GM21786 (cell line): ENCODE data around the gene PDZD8.
A peak's percentile ranks its signal among the peaks of the same experiment; 100 is the strongest.

Experiments
- ATAC-seq: cut with Tn5 transposase; IDR thresholded peaks from one replicate; pipeline ENCODE4 v1.9.1; 2021; ENCODE audit not compliant: unreplicated experiment

The PDZD8 gene

GRCh38 chr10:117260084-117260483 lies 115.2 kb downstream of the PDZD8 start:
- no peak for ATAC-seq

- no peak for ATAC-seq
These were observed 116.0 kb downstream of the PDZD8 start for GRCh38 chr10:117259279-117259678.

GRCh38 chr10:117257721-117258120 lies 117.5 kb downstream of the PDZD8 start:
- ATAC-seq, result no peak

- no peak for ATAC-seq
These were observed 118.3 kb downstream of the PDZD8 start for GRCh38 chr10:117256910-117257309.

GRCh38 chr10:117255835-117256460 lies 119.3 kb downstream of the PDZD8 start:
- ATAC-seq, result no peak

- ATAC-seq, result no peak
These were observed 120.2 kb downstream of the PDZD8 start for GRCh38 chr10:117254774-117255735.

GRCh38 chr10:117254338-117254737 lies 120.9 kb downstream of the PDZD8 start:
- no peak for ATAC-seq

GRCh38 chr10:117253908-117254307 lies 121.3 kb downstream of the PDZD8 start:
- no peak for ATAC-seq

- no peak for ATAC-seq
These were observed 124.8 kb downstream of the PDZD8 start for GRCh38 chr10:117250411-117250810.

GRCh38 chr10:117249493-117250093 lies 125.6 kb downstream of the PDZD8 start:
- ATAC-seq, result peak; percentile 67

GRCh38 chr10:117248750-117249465 lies 126.3 kb downstream of the PDZD8 start:
- ATAC-seq, result no peak

- ATAC-seq, result no peak
These were observed 128.1 kb downstream of the PDZD8 start for GRCh38 chr10:117246997-117247671.

- no peak for ATAC-seq
These were observed 132.8 kb downstream of the PDZD8 start for GRCh38 chr10:117242463-117242832.

GRCh38 chr10:117241541-117242462 lies 133.4 kb downstream of the PDZD8 start:
- ATAC-seq, result no peak

- ATAC-seq, result no peak
These were observed 134.4 kb downstream of the PDZD8 start, which contains the start of gene SLC18A2 for GRCh38 chr10:117240621-117241529. Gene SLC18A2 (plus strand): TSS chr10:117241114. CDS start chr10:117241694, 580 bp downstream.

GRCh38 chr10:117239721-117240620 lies 135.3 kb downstream of the PDZD8 start:
- ATAC-seq, result no peak

- no peak for ATAC-seq
These were observed 136.2 kb downstream of the PDZD8 start for GRCh38 chr10:117239051-117239450.
